Activated CD4-positive, alpha-beta T cell treated with anti-CD3 and anti-CD28 coated beads for 36 hours (primary cell): Measurements from ENCODE around the gene NEGR1. TPM values are rescaled to one million over a fixed set of nuclear protein-coding genes. Genes with fewer than 3 reads are reported as not detected.
"Not testable (repeated sequence)": the region's sequence is repeated elsewhere in the genome, so short reads cannot be mapped to it uniquely, and the experiment has no call there.

Experiments
- ATAC-seq: fragments of 200-7000 bp; cut with Tn5 transposase; one replicate; pipeline ENCODE4 v1.10.0; 2021; ENCODE audit warnings: mild to moderate bottlenecking, moderate library complexity
- CTCF ChIA-PET: fragments of 350-600 bp; sonication (Branson Sonifier 250); formaldehyde crosslinking; loops from one replicate; lab custom pipeline; 2021; ENCODE audit warnings: antibody characterized with exemption; lab: Charles Lee
- POLR2A ChIA-PET: fragments of 350-600 bp; sonication (Branson Sonifier 250); formaldehyde crosslinking; loops from one replicate; lab custom pipeline; 2021; ENCODE audit warnings: antibody characterized with exemption, inconsistent platforms; lab: Charles Lee
- DNase-seq: peaks from one replicate; pipeline ENCODE4 v3.0.0-alpha.2; 2020
- H3K27ac Mint-ChIP-seq: one replicate; pipeline ENCODE4 v1.8.0; 2021; ENCODE audit warnings: mixed read lengths
- H3K27me3 Mint-ChIP-seq: one replicate; pipeline ENCODE4 v1.8.0; 2021; ENCODE audit warnings: mixed read lengths
- H3K36me3 Mint-ChIP-seq: one replicate; pipeline ENCODE4 v1.8.0; 2021; ENCODE audit warnings: low read depth, mixed read lengths
- H3K4me1 Mint-ChIP-seq: one replicate; pipeline ENCODE4 v1.8.0; 2021; ENCODE audit warnings: mixed read lengths
- H3K4me3 Mint-ChIP-seq: one replicate; pipeline ENCODE4 v1.8.0; 2021; ENCODE audit warnings: mild to moderate bottlenecking, moderate library complexity, mixed read lengths
- H3K9me3 Mint-ChIP-seq: one replicate; pipeline ENCODE4 v1.8.0; 2021; ENCODE audit warnings: low read depth, mixed read lengths
- intact Hi-C, 2 experiments: fragments of 100-400 bp; cut with DNase I in 1 of 2; cut with micrococcal nuclease in 1 of 2; formaldehyde crosslinking; loops; one replicate each; pipeline versions ENCODE4 v1.14.2 to v1.15.1; 2022 to 2024; cut with DNase I, micrococcal nuclease
- total RNA-seq, 2 experiments: library from RNA; stranded (reverse); gene quantifications; one replicate each; pipeline ENCODE4 v1.2.3, GENCODE V29; 2021

Gene NEGR1
- total RNA-seq, 2 experiments from 2014 or later = not detected

GRCh38 chr1:72283022-72283306 lies 625 bp upstream of the NEGR1 start:
- H3K4me1 Mint-ChIP-seq = peaks cover 16% of the 10 kb centered on the region
- H3K27ac Mint-ChIP-seq = no peak overlapping the region
- intact Hi-C loops = loop anchor here (5.0 kb wide), 4 partner anchors 84 to 1914 kb away; partner anchors contain the start of genes FPGT (in 1 of the 2), LRRIQ3 (in 1 of the 2) and ZRANB2 (in 1 of the 2)
- POLR2A ChIA-PET = no interaction called here
- no peaks in the 10 kb centered on the region for H3K9me3 Mint-ChIP-seq
- DNase-seq (no peak), ATAC-seq (peak; percentile 11)
- no peak overlapping the region for H3K4me3 Mint-ChIP-seq
- peaks cover 24% of the 10 kb centered on the region for H3K27me3 Mint-ChIP-seq
- CTCF ChIA-PET = no interaction called here
- no peaks in the 10 kb centered on the region for H3K36me3 Mint-ChIP-seq

GRCh38 chr1:72281637-72282270 lies 585 bp downstream of the NEGR1 start:
- H3K9me3 Mint-ChIP-seq = no peaks in the 10 kb centered on the region
- intact Hi-C loops = loop anchor here (5.0 kb wide), 4 partner anchors 86 to 1916 kb away; partner anchors contain the start of genes FPGT (in 1 of the 2), LRRIQ3 (in 1 of the 2) and ZRANB2 (in 1 of the 2)
- CTCF ChIA-PET = interaction anchor here (1.8 kb wide), 1 partner anchor 12 kb away, joined by 4 read pairs; no protein-coding TSS in a partner anchor
- peak; percentile 24 for DNase-seq
- H3K27ac Mint-ChIP-seq = no peak overlapping the region
- peaks cover 24% of the 10 kb centered on the region for H3K27me3 Mint-ChIP-seq
- ATAC-seq = no peak
- H3K4me1 Mint-ChIP-seq = peaks cover 16% of the 10 kb centered on the region
- POLR2A ChIA-PET = interaction anchor here (0.7 kb wide), 1 partner anchor 53 kb away, joined by 3 read pairs; no protein-coding TSS in a partner anchor
- no peaks in the 10 kb centered on the region for H3K36me3 Mint-ChIP-seq
- H3K4me3 Mint-ChIP-seq = no peak overlapping the region

- POLR2A ChIA-PET = no interaction called here
- CTCF ChIA-PET = interaction anchor here (0.6 to 1.8 kb wide), 2 partner anchors 12 to 20 kb away, joined by 3 to 4 read pairs; no protein-coding TSS in a partner anchor
- Mint-ChIP-seq H3K4me1 (peaks cover 16% of the 10 kb centered on the region), H3K27me3 (peaks cover 20% of the 10 kb centered on the region), H3K4me3 (no peak overlapping the region), H3K9me3 (no peaks in the 10 kb centered on the region), H3K27ac (no peak overlapping the region), H3K36me3 (no peaks in the 10 kb centered on the region)
- no peak for DNase-seq
- intact Hi-C loops = loop anchor here (5.0 kb wide), 4 partner anchors 86 to 1916 kb away; partner anchors contain the start of genes FPGT (in 1 of the 2), LRRIQ3 (in 1 of the 2) and ZRANB2 (in 1 of the 2)
- no peak for ATAC-seq
Observed at GRCh38 chr1:72281144-72281543, 1.2 kb downstream of the NEGR1 start.

- Mint-ChIP-seq H3K27me3 (peaks cover 20% of the 10 kb centered on the region), H3K4me3 (no peak overlapping the region), H3K9me3 (no peaks in the 10 kb centered on the region), H3K27ac (no peak overlapping the region), H3K36me3 (no peaks in the 10 kb centered on the region), H3K4me1 (peaks cover 16% of the 10 kb centered on the region)
- no peak for DNase-seq
- POLR2A ChIA-PET = no interaction called here
- CTCF ChIA-PET = interaction anchor here (0.6 to 1.8 kb wide), 2 partner anchors 11 to 20 kb away, joined by 3 to 4 read pairs; no protein-coding TSS in a partner anchor
- intact Hi-C loops = loop anchor here (5.0 kb wide), 4 partner anchors 87 to 1917 kb away; partner anchors contain the start of genes FPGT (in 1 of the 2), LRRIQ3 (in 1 of the 2) and ZRANB2 (in 1 of the 2)
- no peak for ATAC-seq
Observed at GRCh38 chr1:72280711-72281110, 1.6 kb downstream of the NEGR1 start.

GRCh38 chr1:72280131-72280530 lies 2.2 kb downstream of the NEGR1 start:
- H3K4me3 Mint-ChIP-seq = no peak overlapping the region
- CTCF ChIA-PET = no interaction called here
- intact Hi-C loops = loop anchor here (5.0 kb wide), 4 partner anchors 87 to 1917 kb away; partner anchors contain the start of genes FPGT (in 1 of the 2), LRRIQ3 (in 1 of the 2) and ZRANB2 (in 1 of the 2)
- peaks cover 16% of the 10 kb centered on the region for H3K4me1 Mint-ChIP-seq
- H3K36me3 Mint-ChIP-seq = no peaks in the 10 kb centered on the region
- POLR2A ChIA-PET = no interaction called here
- DNase-seq (no peak), ATAC-seq (no peak)
- H3K27me3 Mint-ChIP-seq = peaks cover 20% of the 10 kb centered on the region
- no peaks in the 10 kb centered on the region for H3K9me3 Mint-ChIP-seq
- H3K27ac Mint-ChIP-seq = no peak overlapping the region

- Mint-ChIP-seq H3K4me3 (no peak overlapping the region), H3K36me3 (no peaks in the 10 kb centered on the region), H3K4me1 (peaks cover 16% of the 10 kb centered on the region), H3K27me3 (peaks cover 22% of the 10 kb centered on the region), H3K27ac (no peak overlapping the region), H3K9me3 (no peaks in the 10 kb centered on the region)
- CTCF ChIA-PET = no interaction called here
- intact Hi-C loops = no loop called here
- POLR2A ChIA-PET = no interaction called here
- ATAC-seq = no peak
- no peak for DNase-seq
Observed at GRCh38 chr1:72278461-72278860, 3.9 kb downstream of the NEGR1 start.

- ATAC-seq = no peak
- Mint-ChIP-seq H3K4me3 (no peak overlapping the region), H3K36me3 (no peaks in the 10 kb centered on the region), H3K27me3 (peaks cover 3% of the 10 kb centered on the region), H3K27ac (no peak overlapping the region), H3K9me3 (no peaks in the 10 kb centered on the region), H3K4me1 (no peaks in the 10 kb centered on the region)
- CTCF ChIA-PET = no interaction called here
- POLR2A ChIA-PET = no interaction called here
- no peak for DNase-seq
- intact Hi-C loops = no loop called here
Observed at GRCh38 chr1:72271555-72272085, 10.7 kb downstream of the NEGR1 start.

- ATAC-seq (no peak), DNase-seq (no peak)
- H3K4me3 Mint-ChIP-seq = no peak overlapping the region
- POLR2A ChIA-PET = no interaction called here
- CTCF ChIA-PET = no interaction called here
- no peaks in the 10 kb centered on the region for H3K4me1 Mint-ChIP-seq
- H3K27ac Mint-ChIP-seq = no peak overlapping the region
- H3K36me3 Mint-ChIP-seq = no peaks in the 10 kb centered on the region
- no peaks in the 10 kb centered on the region for H3K9me3 Mint-ChIP-seq
- no peaks in the 10 kb centered on the region for H3K27me3 Mint-ChIP-seq
- intact Hi-C loops = no loop called here
Observed at GRCh38 chr1:72262735-72263134, 19.6 kb downstream of the NEGR1 start.

- POLR2A ChIA-PET = no interaction called here
- Mint-ChIP-seq H3K4me3 (no peak overlapping the region), H3K27ac (no peak overlapping the region), H3K4me1 (no peaks in the 10 kb centered on the region), H3K36me3 (no peaks in the 10 kb centered on the region), H3K27me3 (no peaks in the 10 kb centered on the region), H3K9me3 (no peaks in the 10 kb centered on the region)
- intact Hi-C loops = loop anchor here in 1 of 2 experiments (10.0 kb wide), 1 partner anchor 1608 kb away; no protein-coding TSS in a partner anchor
- DNase-seq (no peak), ATAC-seq (no peak)
- CTCF ChIA-PET = no interaction called here
Observed at GRCh38 chr1:72253132-72253531, 29.2 kb downstream of the NEGR1 start.

- no peak for DNase-seq
- no peak overlapping the region for H3K27ac Mint-ChIP-seq
- no peaks in the 10 kb centered on the region for H3K27me3 Mint-ChIP-seq
- ChIA-PET CTCF (no interaction called here), POLR2A (no interaction called here)
- H3K9me3 Mint-ChIP-seq = peaks cover 6% of the 10 kb centered on the region
- no peak for ATAC-seq
- H3K36me3 Mint-ChIP-seq = no peaks in the 10 kb centered on the region
- no peak overlapping the region for H3K4me3 Mint-ChIP-seq
- no peaks in the 10 kb centered on the region for H3K4me1 Mint-ChIP-seq
- intact Hi-C loops = no loop called here
Observed at GRCh38 chr1:72241397-72241796, 40.9 kb downstream of the NEGR1 start.

GRCh38 chr1:72235931-72236330 lies 46.4 kb downstream of the NEGR1 start:
- H3K9me3 Mint-ChIP-seq = peaks cover 15% of the 10 kb centered on the region
- ATAC-seq, H3K27me3 Mint-ChIP-seq, H3K4me3 Mint-ChIP-seq, DNase-seq, H3K27ac Mint-ChIP-seq, intact Hi-C loops, CTCF ChIA-PET, H3K4me1 Mint-ChIP-seq, POLR2A ChIA-PET, H3K36me3 Mint-ChIP-seq: not testable (repeated sequence)

- Mint-ChIP-seq H3K27me3 (no peaks in the 10 kb centered on the region), H3K4me1 (no peaks in the 10 kb centered on the region), H3K27ac (no peak overlapping the region), H3K9me3 (peaks cover 11% of the 10 kb centered on the region), H3K4me3 (no peak overlapping the region), H3K36me3 (no peaks in the 10 kb centered on the region)
- DNase-seq = no peak
- ChIA-PET CTCF (no interaction called here), POLR2A (no interaction called here)
- intact Hi-C loops = no loop called here
- no peak for ATAC-seq
Observed at GRCh38 chr1:72235062-72235461, 47.3 kb downstream of the NEGR1 start.
